ENCODE data around the gene GBA2.

- TF ChIP-seq REST (IDR thresholded peaks at IDR 0.05; ENCODE audit: low read depth) (no peak), SP1 (IDR thresholded peaks at IDR 0.05; ENCODE audit: low read depth) (no peak), CTCF (IDR thresholded peaks at IDR 0.05 in 2 of 3, conservative IDR thresholded peaks at IDR 0.05 in 1 of 3; ENCODE audit: borderline replicate concordance in 1 of 3, insufficient read depth in 1 of 3, low read depth in 2 of 3, low read length in 2 of 3) (no peak), POLR2A (IDR thresholded peaks at IDR 0.05; ENCODE audit: borderline replicate concordance, extremely low read depth, insufficient read depth, insufficient read length) (no peak)
Measured at GRCh38 chr9:35740243-35740642, 8.8 kb downstream of the GBA2 start.
